NCI-H187 treated with DMSO at 0.1 percent for 48 hours (cell line): ENCODE data around the gene FMNL2.

Experiments
- DNase-seq: peaks from one replicate; lab custom pipeline; 2025; lab: John Stamatoyannopoulos, UW

FMNL2 gene

DNA sequence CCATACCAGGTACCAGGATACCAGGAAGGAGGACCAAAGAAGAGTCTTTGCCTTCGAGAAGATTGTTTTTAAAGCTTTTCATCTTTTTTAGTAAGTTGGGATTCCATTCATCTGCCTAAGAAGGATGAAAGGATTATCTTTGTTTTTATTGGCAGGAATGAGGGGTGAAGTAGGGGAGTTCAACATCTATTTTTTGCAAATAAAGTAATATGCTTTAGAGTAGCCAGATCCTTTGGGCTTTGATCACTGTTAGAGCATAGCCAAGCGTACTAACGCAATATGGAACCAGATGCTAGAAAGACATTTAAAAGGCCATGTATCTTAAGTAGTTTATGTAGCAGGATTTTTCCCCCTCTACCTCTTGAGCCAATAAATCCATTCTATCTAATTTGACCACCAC, 249.3 kb downstream of the FMNL2 start:
- DNase-seq: no peak

DNA sequence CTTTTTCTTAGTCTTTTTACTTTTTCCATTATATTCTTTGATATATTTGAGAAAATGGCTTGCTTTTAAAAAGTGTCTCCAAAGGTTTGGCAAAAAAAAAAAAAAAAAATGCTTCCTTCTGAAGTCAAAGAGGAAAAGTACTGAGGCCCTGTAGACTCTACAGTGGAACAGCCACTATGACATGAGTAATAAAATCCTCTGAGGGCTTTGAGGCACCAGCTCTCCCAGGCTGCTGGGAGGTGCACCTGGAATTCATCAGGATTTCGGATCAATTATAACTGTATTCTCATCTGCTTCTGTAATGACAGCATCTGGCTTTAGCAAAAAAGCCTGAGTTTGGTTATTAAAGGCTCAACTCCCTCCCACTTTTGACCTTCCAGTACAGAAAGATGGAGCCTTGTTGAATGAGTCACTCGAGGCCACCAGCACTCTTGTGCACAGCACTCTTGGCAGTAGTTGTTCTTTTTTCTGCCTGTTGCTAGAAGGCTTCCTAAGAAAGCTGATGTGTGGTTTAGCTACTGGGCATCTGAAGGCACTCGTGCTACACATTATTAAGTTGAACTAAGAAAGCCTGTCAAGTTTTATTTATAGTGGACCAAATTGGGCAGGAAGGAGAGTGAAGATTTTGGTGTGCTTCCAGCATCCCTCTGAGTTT, 251.0 kb downstream of the FMNL2 start:
- DNase-seq: no peak

DNA sequence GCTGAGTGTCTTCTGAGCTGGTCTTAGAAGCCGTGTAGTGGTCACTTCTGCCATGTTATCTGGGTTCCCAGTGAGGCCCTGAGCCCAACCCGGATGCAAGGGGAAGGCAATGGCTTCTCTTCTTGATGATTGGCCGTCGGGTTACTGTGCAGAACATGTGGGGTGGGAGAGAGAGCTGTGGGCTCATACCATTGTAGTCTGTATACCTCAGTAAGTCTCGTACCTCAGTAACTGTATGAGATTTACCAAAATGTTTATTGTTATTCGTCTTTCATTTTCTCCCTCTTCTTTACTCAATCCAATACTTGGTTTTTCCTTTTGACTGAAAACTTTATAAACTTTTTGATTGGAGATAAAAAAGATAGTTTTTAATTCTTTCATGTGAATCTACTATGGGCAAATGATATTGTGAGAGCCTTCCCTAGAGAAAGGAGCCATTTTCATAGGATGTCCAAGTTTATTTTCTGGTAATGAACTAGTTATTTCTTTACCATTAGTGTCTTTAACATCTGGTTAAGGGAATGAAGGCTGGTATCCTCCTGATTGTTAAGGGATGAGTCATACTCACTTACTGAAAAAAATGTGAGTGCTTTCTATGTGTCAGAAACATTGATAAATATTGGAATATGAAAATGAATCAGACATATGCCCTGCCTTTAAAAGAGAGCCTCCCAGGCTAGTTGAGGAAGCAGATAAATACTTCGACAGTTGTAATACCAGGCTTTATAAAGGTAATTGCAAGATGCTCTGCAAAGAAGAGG, 252.4 kb downstream of the FMNL2 start:
- no peak for DNase-seq

DNA sequence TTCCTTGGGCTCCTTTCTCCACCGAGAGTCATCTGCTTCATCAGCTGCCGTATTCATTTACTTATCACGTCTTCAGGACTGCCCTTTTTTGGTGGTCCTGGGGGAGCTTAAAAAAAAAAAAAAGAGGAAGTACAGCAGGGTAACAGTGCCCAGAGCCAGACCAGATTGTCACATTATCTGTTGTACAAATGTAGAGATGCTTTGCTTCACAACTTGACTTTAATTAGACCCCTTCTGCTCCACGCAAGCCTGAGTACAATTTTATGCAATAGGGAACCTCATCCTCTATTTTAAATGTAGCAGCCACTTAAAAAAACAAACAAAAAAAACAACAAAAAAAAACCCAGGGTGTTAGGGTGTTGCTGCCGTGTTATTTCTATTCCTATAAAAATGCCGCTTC, 254.0 kb downstream of the FMNL2 start:
- no peak for DNase-seq

DNA sequence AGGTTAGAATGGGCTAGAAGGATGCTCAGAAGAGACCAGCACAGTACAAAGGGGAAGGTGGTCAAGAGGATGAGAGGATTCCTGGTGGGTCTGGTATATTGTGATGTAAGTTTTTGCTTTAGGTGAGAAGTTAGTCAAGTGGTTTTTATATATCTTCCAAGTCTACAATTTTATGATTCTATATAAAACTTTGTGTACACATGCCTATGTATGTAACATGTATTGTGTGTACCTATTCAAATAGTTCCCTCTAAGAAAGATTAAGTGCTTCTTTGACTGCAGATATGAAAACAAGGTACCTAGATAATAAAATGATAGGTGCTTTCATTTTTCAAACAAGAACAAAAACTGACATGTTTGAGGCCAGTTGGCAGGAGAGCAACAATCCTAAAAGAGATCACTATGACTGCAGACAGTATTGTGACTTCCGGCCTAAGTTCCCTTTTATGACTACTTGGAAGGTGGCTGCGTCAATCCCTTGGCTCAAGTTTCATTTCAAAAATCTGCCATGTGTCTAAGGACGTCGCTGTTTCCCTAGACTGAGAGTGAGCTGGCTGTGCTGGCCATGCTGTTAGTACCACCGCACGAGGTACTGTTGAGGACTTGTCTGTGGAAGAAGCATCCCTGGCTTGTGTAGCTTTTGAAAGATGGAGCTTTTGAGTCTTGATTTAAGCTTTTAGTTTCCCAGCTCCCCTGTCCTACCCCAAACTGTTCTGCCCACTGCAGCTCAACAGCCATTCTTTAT, 259.2 kb downstream of the FMNL2 start:
- no peak for DNase-seq

DNA sequence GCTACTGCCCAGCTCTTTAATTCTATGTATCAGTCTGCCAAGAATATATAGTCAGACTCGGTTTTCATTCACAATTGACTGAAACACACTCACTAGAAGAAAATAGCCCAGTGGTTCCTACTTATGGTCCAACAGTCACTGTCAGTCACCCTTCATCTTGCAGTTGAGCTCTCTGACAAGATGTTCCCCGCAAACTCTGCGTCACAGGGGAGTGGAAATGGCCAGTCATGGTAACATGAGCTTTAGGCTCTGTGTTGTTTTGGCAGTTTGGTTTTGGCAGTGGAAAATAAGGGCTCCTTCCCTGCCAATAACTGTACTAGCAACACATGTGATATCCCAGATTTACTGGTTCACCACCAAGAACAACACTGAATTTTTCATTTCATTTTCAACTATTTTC, 259.8 kb downstream of the FMNL2 start:
- no peak for DNase-seq

DNA sequence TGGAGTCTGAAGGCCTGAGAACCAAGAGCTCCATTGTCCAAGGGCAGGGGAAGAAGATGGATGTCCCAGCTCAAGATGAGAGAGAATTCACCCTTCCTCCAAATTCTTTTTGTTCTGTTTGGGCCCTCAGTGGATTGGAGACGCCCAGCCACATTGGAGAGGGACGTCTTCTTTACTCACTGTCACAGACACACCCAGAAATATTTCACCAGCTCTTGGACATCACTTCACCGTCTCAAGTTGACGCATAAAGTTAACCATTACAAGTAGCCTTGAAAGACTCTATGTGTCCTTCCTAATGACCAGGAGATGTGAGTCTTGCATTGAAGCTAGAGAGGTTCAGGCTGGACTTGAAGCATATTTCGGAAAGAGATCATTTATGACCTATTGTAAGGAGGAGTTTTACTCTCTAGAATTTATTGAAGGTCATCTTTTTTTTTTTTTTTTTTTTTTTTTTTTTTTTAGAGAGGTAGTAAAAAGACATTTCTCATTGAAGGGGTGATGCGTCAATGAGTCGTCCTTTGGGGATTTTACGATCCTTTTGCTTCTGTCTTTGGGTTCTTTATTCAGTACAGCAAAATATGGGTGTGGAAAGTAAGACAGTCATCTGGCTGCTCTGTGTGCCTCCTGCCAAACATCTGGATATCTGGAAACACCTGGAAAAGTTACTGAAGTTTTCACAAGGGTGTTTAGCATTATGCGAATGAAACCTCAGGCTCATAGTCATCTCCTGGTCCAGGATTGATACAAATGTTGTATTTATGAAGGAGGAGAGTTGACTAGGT, 264.2 kb downstream of the FMNL2 start:
- no peak for DNase-seq

DNA sequence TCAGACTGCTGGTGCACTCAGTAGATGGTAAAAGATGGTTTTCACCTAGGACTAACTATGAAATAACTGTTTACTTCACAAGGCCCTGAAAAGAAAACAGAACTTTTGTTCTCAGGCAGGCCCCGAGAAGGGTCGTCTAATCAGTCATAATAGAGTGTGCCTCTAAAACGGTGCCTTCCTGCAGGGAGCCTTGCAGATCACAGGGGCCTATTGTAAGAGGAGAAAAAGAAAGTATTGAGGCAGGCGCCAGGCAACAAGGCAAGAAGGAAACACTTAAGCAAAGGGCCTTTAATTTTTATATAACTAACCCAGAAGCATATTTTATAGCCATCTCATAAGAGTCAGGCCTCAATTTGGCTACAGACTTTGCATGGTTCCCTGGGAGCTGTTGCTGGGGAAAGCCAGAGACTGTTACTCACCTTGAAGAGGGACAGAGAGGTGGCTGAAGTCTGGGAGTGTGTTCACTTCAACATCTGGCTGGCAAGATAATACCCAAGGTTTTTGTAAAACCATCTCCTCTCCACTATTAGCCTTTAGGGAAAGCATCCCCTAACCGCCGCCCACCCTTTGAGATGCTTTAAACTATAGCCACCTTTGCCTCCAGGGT, 265.2 kb downstream of the FMNL2 start:
- no peak for DNase-seq

DNA sequence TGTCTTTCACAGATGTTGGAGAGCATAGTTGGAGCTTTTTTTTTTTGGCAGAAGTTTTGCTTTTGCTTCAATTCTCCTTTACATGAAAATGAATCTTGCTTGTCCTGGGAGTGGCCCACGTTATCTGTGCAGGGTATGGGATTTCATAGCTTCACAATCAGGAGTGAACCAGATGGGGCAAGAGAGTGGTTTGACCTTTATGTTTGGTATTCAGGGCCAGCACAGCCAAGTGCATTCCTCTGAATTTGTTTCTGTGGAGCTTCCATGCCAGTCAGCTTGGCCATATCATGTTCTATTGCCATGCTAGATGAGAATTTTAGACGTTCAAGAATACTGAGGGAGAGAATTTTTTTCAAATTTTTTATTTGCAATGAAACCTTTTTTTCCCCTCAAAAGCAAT, 265.7 kb downstream of the FMNL2 start:
- no peak for DNase-seq

DNA sequence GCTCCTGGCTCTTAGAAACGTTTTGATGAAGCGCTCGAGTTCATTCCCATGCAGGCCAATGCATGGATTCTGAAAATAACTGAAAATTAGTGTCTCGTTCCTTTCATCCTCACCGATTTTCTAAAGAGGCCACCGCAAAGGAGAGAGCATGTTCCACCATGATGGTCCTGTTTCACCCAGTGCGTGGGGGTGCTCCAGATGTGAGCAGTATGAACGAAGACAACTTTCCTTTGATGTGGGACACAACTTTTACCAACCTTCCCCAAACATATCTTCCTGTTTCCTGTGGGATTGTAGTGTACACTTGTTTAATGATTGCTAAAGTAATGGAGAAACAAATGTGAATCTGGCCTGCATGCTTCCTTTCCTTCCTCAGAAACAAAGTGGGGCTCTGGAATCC, 267.8 kb downstream of the FMNL2 start:
- no peak for DNase-seq

DNA sequence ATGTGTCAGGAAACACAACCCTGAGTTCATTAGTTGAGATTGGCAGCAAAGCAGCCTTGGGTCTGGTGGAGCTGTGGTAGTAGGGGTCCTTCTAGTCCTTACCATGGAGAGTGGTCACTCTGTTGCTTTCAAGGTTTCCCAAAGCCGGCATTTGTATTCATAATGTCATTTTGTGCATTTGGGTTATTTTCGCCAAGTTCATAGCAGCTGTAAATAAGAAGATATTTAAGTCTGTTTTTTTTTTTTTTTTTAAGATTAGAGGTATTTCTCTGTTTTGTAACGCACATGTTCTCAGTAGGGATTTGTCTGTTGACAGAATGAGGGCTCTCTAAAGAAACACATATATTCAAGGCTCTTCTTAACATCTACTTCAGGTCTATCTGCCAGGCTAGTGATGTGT, 268.2 kb downstream of the FMNL2 start:
- no peak for DNase-seq

DNA sequence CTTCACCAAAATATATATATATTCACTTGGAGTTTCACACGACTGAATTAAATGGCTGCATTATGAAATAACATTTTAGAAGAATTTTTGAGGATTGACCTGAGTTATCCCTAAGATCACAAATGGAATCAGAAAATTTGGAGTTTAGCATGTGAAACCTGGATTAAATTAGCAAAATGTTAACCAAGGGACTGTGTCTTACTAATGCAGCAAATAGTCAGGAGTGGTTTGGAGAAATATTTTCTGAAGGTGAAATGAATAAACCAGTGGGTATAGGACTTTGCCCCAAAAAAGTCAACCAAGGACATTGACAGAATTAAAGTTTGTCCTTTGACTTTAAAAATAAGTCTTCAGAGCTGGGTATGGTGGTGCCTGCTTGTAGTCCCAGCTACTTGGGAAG, 271.1 kb downstream of the FMNL2 start:
- no peak for DNase-seq

DNA sequence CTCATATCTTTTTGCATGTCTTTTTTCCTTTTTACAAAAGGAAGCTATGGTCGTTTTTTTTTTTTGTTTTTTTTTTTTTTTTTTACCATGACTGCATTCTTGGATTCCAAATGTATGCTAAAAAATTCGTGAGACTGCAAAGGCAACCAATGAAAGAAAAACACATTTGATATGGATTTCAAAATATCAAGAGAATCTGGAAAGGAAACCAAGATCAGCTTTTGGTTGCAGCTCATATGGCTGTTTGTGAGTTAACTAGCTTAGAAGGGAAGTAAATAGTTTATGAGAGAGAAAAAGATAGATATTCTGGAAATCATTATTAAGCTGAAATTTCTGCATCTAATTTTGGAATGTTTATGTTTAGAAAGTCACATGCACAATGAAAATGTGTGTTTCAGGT, 272.0 kb downstream of the FMNL2 start:
- DNase-seq: no peak

DNA sequence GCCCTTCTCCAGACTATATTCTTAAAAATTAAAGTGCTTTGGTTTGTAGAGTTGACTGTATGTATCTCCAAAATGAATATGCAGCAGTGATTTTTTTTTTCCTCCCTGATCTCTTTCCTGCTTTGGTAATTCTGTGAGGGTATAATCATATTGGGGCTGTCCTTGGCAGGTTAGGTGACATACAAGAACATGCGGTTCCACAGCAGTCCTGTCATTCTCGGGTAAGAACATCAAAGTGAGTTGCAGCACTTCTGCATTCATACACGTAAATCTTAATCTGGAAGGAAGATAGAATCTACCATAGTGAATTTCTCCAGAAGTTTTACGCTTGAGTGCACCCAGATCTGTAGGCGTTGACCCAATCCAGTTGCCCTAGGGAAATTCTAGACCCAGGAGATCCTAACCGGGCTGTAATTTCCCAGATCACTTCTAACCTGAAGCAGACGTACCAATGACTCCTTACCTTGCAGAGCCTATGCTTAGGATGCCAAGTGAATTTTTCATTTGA, 272.9 kb downstream of the FMNL2 start:
- DNase-seq: no peak

DNA sequence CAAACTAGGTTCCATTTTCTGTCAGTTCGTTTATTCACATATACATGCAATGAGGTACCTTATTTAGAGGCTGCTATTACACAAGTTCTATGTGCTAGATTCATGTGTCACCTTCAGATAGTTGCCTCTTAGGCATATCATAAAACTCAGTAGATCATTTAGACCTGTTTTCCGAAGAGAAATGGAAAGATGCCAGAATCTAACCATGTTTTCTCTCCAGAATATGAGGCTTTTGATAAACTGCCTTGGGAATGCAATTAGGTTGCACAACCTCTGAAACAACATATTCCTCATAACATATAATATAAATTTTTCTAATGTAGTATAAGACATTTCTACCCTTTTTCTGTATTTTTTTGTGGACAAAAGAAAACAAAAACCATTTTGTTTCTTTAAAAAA, 274.2 kb downstream of the FMNL2 start:
- DNase-seq: no peak

DNA sequence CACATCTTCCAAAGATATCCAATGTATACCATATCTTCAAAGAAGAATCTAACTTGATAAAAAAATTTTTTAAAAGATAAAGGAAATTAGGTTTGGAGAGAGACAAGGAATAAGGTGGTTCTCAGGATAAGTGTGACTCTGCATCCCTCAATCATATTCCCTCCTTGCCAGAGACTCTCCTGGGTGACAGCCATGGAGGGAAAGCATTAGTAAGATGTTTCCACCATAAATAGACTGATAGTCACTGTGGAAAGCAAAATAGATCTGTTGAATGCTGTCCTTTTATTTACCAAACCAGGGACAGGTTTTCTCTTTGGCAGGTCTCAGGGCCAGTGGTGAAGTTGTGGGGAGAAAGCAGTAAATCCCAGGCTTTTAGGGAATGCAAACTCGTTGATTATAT, 274.7 kb downstream of the FMNL2 start:
- DNase-seq: no peak

DNA sequence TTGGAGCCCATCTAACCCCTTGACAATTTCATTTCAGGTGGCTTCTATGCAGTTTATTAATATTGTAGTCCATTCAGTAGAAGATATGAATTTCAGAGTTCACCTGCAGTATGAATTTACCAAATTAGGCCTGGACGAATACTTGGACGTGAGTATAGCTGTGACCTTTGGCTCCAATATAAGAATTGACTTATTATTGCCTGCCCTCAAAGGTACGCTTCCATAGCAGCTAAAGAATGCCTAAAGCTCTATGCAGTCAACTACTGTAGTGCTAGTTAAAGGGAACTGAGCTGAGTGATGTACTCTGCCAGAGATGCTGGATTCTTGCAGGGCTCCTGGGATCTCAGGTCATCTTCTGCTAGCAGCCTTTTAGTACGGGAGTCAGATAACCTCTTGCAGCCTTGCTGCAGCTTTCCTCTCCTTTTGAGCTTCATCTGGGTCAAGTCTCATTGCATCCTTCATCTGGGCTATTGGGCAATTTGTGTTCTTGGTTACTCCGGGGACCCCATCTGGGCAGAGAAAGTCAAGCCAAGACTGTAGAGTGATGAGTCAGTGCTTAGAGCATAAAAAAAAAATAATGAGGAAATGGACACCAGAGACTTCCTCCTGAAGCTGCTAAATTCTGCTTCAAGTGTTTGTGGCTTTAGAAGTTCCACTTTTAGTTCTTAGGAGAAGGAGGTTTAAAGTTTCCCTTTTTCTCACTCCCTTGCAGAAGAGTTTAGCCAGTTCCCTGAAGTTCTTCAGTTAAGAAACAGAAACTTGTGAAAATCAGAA, 276.7 kb downstream of the FMNL2 start:
- DNase-seq: no peak

DNA sequence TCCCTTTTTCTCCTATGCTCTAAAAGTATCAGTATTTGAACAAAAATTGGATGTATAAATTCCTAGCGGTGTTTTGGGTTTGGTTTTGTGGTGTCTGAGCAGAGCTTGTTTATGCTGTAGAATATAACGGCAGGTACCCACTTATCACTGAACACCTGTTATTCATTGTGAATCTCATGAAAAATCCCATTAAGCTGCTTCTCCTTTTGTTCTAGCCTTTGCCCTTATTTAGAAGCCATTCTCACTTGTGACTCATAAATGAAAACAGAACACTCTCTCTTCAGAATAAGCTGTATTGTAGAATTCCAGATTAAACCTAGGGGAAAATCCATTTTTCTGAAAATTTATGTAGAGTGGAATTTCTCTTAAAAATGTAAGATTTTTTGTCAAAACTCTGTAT, 278.3 kb downstream of the FMNL2 start:
- DNase-seq: no peak

DNA sequence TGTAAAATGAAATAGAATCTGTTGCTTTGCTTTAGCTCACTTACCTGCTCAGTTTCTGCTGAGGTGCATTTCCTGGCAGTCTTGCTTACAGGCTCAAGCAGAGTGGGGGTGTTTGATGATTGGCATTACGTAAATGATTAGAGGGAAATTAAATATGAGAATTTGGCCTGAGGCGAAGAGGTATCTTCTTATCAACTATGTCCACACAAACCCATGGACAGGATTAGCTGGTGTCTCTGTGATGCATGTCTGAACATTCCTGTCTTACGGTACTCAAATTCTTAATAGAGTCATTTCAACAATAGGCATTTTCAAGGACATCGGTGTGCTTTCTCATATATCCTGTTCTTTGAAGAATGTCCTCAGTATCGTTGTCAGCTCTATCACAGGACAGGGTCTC, 280.2 kb downstream of the FMNL2 start:
- DNase-seq: no peak

DNA sequence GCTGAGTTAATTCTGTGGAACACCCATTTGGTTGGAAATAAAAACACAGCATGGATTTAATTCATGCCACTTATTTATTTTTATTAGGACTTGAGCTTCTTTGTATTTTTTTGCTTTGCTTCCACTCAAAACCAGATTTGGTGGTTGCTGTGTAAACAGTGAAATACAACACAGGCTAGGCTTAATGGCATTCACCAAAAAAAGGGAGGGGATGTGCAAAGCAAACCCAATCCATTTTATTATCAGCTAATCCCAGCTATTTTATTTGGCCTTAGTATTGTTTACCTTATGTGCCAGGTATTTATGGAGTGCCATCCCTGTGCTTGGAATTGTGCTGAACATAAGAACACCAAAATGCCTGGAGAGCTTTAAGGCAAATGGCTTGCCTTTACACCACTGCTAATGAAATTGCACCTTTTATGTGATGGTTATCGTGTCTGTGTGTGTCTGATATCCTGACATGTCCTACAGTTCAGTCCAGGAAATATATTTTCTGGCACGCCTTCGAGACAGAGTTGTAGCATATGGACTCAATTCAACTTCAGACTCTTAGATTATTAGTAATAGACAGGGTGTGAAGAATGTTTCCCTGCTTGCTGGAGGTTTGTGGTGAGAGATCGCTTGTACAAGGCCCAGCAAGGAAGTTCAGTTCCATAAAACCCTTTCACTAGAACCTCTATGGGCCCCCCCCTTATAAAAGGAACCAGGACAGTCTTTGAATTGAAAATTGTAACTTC, 282.6 kb downstream of the FMNL2 start:
- no peak for DNase-seq
